ENCODE measurements around the gene CLDND1.

Gene CLDND1

DNA sequence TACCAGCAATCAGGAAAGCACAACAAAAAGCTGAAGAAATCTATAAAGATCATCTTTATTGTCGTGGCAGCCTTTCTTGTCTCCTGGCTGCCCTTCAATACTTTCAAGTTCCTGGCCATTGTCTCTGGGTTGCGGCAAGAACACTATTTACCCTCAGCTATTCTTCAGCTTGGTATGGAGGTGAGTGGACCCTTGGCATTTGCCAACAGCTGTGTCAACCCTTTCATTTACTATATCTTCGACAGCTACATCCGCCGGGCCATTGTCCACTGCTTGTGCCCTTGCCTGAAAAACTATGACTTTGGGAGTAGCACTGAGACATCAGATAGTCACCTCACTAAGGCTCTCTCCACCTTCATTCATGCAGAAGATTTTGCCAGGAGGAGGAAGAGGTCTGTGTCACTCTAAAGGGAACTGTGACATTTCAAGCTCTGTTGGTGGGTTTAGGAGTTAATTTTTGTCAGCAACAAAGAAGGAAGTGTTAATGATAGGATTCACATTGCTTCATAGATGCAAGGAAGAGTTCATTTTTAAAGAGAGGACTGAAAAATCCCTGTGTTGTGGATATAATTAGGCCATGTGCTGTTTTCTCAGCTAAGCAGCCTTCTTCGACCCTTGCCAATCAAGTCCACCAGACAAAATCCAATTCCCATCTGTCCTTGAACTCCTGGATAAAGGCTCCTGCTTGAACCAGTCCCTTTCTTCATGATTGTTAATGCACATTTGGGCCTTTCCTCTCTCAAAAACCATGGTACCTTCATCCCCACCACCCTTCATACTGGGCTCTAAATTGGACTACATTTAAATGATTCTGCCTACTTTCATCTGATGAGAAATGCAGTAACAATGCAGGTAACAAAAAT, 10.2 kb upstream of the CLDND1 start:
- H3K4me3 ChIP-seq (ENCODE audit: low read depth in 1 of 5, low read length in 5 of 5), result no peak overlapping the region
- no peak overlapping the region for H3K27ac ChIP-seq (ENCODE audit: low read depth, low read length)
- no peaks in the 10 kb centered on the region for H3K36me3 ChIP-seq (ENCODE audit: control insufficient read depth in 5 of 5, insufficient read depth in 5 of 5, low read length in 5 of 5)
- H3K4me1 ChIP-seq (ENCODE audit: control insufficient read depth in 5 of 5, insufficient read depth in 5 of 5, low read length in 5 of 5), result no peaks in the 10 kb centered on the region
- H3K9ac ChIP-seq (ENCODE audit: low read length in 5 of 5), result no peak overlapping the region
- H3K9me3 ChIP-seq (ENCODE audit: control insufficient read depth in 5 of 5, low read length in 5 of 5), result no peaks in the 10 kb centered on the region
- peaks cover 0 to 4% (median 0%) of the 10 kb centered on the region in 5 donors for H3K27me3 ChIP-seq (ENCODE audit: control insufficient read depth in 5 of 5, insufficient read depth in 4 of 5, low read length in 5 of 5)

DNA sequence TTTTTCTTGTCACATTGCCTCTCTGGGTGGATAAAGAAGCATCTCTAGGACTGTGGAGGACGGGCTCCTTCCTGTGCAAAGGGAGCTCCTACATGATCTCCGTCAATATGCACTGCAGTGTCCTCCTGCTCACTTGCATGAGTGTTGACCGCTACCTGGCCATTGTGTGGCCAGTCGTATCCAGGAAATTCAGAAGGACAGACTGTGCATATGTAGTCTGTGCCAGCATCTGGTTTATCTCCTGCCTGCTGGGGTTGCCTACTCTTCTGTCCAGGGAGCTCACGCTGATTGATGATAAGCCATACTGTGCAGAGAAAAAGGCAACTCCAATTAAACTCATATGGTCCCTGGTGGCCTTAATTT, 9.6 kb upstream of the CLDND1 start:
- H3K4me1 ChIP-seq (ENCODE audit: control insufficient read depth in 5 of 5, insufficient read depth in 5 of 5, low read length in 5 of 5), result no peaks in the 10 kb centered on the region
- no peak overlapping the region for H3K9ac ChIP-seq (ENCODE audit: low read length in 5 of 5)
- peaks cover 0 to 4% (median 0%) of the 10 kb centered on the region in 5 donors for H3K27me3 ChIP-seq (ENCODE audit: control insufficient read depth in 5 of 5, insufficient read depth in 4 of 5, low read length in 5 of 5)
- no peaks in the 10 kb centered on the region for H3K9me3 ChIP-seq (ENCODE audit: control insufficient read depth in 5 of 5, low read length in 5 of 5)
- H3K27ac ChIP-seq (ENCODE audit: low read depth, low read length), result no peak overlapping the region
- no peak overlapping the region for H3K4me3 ChIP-seq (ENCODE audit: low read depth in 1 of 5, low read length in 5 of 5)
- H3K36me3 ChIP-seq (ENCODE audit: control insufficient read depth in 5 of 5, insufficient read depth in 5 of 5, low read length in 5 of 5), result no peaks in the 10 kb centered on the region

DNA sequence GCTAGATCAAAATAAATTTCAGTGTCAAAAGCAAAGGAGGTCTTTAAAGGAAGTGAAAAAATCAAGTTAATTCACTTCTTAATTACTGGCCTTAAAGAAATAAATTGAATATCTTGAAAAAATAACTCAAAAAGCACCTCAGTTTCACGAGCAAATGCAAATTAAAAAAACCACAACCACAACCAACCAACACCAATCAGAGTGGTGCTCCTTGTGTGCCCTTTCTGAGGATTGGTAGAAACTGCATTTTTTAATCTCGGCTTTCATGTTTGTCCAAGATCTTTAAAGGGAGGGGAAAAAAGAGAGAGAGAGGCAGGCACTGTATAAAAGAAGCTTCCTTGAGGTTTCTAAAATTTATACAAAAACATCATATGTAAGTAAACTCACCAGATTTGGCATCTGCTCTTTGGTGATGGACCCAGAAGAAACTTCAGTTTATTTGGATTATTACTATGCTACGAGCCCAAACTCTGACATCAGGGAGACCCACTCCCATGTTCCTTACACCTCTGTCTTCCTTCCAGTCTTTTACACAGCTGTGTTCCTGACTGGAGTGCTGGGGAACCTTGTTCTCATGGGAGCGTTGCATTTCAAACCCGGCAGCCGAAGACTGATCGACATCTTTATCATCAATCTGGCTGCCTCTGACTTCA, 9.0 kb upstream of the CLDND1 start, which contains the start of gene GPR15:
Gene GPR15 (plus strand): TSS at position 357 of the 653 bp plus-strand sequence. CDS start 56 bp downstream, at position 413.
- Histone ChIP-seq H3K27ac (ENCODE audit: low read depth, low read length) (no peak within 1 kb of the TSS), H3K4me1 (ENCODE audit: control insufficient read depth in 5 of 5, insufficient read depth in 5 of 5, low read length in 5 of 5) (no peaks in the 10 kb centered on the region), H3K4me3 (ENCODE audit: low read depth in 1 of 5, low read length in 5 of 5) (no peak within 1 kb of the TSS), H3K9ac (ENCODE audit: low read length in 5 of 5) (no peak within 1 kb of the TSS), H3K36me3 (ENCODE audit: control insufficient read depth in 5 of 5, insufficient read depth in 5 of 5, low read length in 5 of 5) (no peaks in the 10 kb centered on the region), H3K27me3 (ENCODE audit: control insufficient read depth in 5 of 5, insufficient read depth in 4 of 5, low read length in 5 of 5) (peaks cover 0 to 4% (median 0%) of the 10 kb centered on the region in 5 donors), H3K9me3 (ENCODE audit: control insufficient read depth in 5 of 5, low read length in 5 of 5) (no peaks in the 10 kb centered on the region)

DNA sequence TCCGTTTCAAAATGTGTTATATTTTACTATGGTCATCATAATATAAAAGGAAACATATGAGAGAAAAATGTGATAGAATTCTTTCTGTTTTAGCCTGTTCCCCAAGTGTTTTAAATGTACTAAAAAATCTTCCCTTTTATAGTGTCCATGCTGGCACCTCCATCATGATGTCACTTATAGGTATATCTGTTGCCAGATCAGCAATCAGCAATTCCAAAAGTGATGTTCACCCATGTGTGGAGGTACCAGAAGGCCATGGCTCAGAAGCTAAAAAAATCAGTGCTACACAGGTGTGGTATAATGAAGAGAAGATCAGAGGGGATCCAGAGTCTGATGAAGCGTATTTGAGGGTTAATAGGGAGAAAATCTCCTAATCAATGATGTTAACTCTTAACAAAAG, 8.0 kb upstream of the CLDND1 start:
- H3K27me3 ChIP-seq (ENCODE audit: control insufficient read depth in 5 of 5, insufficient read depth in 4 of 5, low read length in 5 of 5), result peaks cover 0 to 4% (median 0%) of the 10 kb centered on the region in 5 donors
- H3K36me3 ChIP-seq (ENCODE audit: control insufficient read depth in 5 of 5, insufficient read depth in 5 of 5, low read length in 5 of 5), result no peaks in the 10 kb centered on the region
- no peaks in the 10 kb centered on the region for H3K9me3 ChIP-seq (ENCODE audit: control insufficient read depth in 5 of 5, low read length in 5 of 5)
- no peak overlapping the region for H3K9ac ChIP-seq (ENCODE audit: low read length in 5 of 5)
- no peaks in the 10 kb centered on the region for H3K4me1 ChIP-seq (ENCODE audit: control insufficient read depth in 5 of 5, insufficient read depth in 5 of 5, low read length in 5 of 5)
- H3K4me3 ChIP-seq (ENCODE audit: low read depth in 1 of 5, low read length in 5 of 5), result no peak overlapping the region
- no peak overlapping the region for H3K27ac ChIP-seq (ENCODE audit: low read depth, low read length)

DNA sequence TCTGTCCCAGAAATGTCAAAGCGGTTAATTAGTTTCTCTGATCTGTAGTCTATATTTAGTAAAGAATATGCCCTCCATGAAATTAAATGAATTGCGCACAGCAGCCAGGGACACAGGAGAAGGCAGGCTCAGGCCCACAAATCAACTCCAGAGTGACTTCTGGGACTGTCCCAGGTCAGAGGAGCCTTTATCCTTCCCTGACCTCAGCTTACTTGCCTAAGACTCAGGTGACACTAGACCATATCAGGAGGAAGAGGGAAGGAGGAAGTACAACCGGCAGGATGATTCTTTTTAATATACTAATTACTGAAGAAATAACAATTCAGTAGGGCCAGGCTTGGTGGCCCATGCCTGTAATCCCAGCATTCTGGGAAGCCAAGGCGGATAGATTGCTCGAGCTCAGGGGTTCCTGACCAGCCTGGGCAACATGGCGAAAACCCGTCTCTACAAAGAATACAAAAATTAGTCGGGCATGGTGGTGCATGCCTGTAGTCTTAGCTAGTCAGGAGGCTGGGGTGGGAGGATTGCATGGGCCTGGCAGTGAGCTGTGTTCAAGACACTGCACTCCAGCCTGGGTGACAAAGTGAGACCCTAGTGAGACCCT, 7.3 kb upstream of the CLDND1 start:
- no peak overlapping the region for H3K9ac ChIP-seq (ENCODE audit: low read length in 5 of 5)
- peaks cover 0 to 4% (median 0%) of the 10 kb centered on the region in 5 donors for H3K27me3 ChIP-seq (ENCODE audit: control insufficient read depth in 5 of 5, insufficient read depth in 4 of 5, low read length in 5 of 5)
- H3K36me3 ChIP-seq (ENCODE audit: control insufficient read depth in 5 of 5, insufficient read depth in 5 of 5, low read length in 5 of 5), result no peaks in the 10 kb centered on the region
- H3K4me3 ChIP-seq (ENCODE audit: low read depth in 1 of 5, low read length in 5 of 5), result no peak overlapping the region
- no peak overlapping the region for H3K27ac ChIP-seq (ENCODE audit: low read depth, low read length)
- no peaks in the 10 kb centered on the region for H3K9me3 ChIP-seq (ENCODE audit: control insufficient read depth in 5 of 5, low read length in 5 of 5)
- H3K4me1 ChIP-seq (ENCODE audit: control insufficient read depth in 5 of 5, insufficient read depth in 5 of 5, low read length in 5 of 5), result no peaks in the 10 kb centered on the region

DNA sequence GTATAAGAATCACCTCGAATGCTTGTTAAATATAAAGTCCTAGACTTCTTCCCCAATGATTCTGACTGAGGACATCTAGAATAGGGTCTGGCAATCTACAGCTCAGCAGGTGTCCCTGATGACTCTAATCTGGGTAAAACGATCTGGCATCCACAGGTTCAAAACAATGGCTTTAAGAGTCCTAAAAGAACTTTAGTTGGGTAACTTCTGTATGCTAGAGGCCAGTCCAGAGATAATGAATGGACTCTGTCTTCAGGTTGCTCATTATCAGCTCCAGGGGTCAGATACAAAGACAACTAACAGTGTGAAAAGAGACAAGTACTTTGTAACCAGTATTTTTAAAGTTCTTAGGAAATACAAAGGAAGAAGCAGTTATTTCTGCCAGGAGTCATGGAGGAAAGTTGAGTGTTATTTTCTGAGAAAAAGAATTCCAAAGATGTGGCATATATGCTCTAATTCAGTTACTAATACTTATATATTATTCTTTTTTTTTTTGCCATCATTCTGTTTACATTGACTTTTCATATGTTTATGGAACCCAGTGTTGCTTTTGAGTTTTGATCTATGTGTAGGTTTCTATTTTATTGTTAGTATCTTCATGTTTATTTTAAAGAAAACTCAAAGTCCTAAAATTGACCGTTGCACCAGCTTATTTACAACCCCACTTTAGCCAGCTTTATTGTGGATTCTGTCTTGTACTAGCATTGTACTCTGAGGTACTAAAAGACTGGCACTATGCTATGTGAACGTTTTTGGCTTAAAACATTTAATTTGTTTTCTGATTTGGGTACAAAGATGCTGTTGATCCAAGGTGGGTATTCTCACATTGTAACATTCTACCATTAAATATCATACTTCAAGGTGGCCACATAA, 6.0 kb upstream of the CLDND1 start:
- Histone ChIP-seq H3K9ac (ENCODE audit: low read length in 5 of 5) (no peak overlapping the region), H3K9me3 (ENCODE audit: control insufficient read depth in 5 of 5, low read length in 5 of 5) (no peaks in the 10 kb centered on the region), H3K27ac (ENCODE audit: low read depth, low read length) (no peak overlapping the region)

DNA sequence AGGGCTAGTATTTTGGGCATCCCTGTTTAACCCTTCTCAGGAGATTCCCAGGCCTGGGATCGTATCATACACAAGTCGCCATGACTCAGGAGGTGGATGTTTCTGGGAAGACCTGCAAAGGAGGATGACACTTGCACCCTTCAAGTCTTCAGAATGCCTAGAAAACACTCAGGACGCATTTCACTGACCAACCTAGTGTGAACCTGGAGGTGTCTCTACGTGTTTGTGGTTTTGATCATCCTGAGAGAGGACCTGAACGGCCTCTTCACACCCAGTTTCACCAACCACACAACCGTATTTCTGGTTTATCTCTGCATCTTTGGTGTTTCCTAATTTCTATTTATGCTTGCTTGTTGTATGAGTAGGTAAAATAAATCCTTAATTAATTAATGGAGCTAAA, 2.8 kb upstream of the CLDND1 start:
- no peak overlapping the region for H3K9ac ChIP-seq (ENCODE audit: low read length in 5 of 5)
- H3K9me3 ChIP-seq (ENCODE audit: control insufficient read depth in 5 of 5, low read length in 5 of 5), result no peaks in the 10 kb centered on the region
- H3K4me3 ChIP-seq (ENCODE audit: low read depth in 1 of 5, low read length in 5 of 5), result no peak overlapping the region
- H3K36me3 ChIP-seq (ENCODE audit: control insufficient read depth in 5 of 5, insufficient read depth in 5 of 5, low read length in 5 of 5), result no peaks in the 10 kb centered on the region
- no peak overlapping the region for H3K27ac ChIP-seq (ENCODE audit: low read depth, low read length)
- H3K4me1 ChIP-seq (ENCODE audit: control insufficient read depth in 5 of 5, insufficient read depth in 5 of 5, low read length in 5 of 5), result peaks cover 1 to 18% (median 14%) of the 10 kb centered on the region in 5 donors
- no peaks in the 10 kb centered on the region for H3K27me3 ChIP-seq (ENCODE audit: control insufficient read depth in 5 of 5, insufficient read depth in 4 of 5, low read length in 5 of 5)

More for the DNA sequence above, 6.0 kb upstream of the CLDND1 start:
- Histone ChIP-seq H3K4me3 (ENCODE audit: low read depth in 1 of 5, low read length in 5 of 5) (no peak overlapping the region), H3K27me3 (ENCODE audit: control insufficient read depth in 5 of 5, insufficient read depth in 4 of 5, low read length in 5 of 5) (peaks cover 0 to 4% (median 0%) of the 10 kb centered on the region in 5 donors), H3K4me1 (ENCODE audit: control insufficient read depth in 5 of 5, insufficient read depth in 5 of 5, low read length in 5 of 5) (no peaks in the 10 kb centered on the region), H3K36me3 (ENCODE audit: control insufficient read depth in 5 of 5, insufficient read depth in 5 of 5, low read length in 5 of 5) (no peaks in the 10 kb centered on the region)

DNA sequence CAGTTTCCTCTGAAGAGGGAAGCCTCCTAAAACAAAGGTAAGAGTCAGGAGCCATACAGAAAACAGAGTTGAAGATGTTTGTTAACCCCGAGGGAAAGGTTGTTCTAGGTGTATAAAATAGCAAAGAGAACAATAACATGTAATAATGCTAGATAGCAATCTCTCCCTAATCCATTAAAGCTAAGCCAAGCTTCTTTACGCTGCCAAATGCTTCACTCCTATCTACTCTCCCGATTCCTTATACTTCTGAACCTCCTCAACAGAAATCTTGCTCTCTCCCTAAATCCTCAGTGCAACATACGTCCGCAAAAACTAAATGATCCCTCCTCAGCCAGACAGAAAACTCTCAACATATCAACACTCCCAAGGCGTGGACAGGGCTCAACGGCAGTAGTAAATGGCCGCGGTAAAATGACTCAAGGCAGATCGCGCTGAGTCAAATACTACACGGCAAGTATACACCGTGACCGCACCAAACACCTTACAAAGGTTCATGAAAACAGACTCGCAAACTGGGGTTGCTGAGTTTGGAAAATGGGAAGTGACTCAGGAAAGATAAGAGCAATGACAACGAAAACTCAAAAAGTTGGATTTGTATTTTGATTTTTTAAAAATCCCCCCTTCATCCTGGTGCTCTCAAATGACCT, 682 bp downstream of the CLDND1 start:
- H3K9ac ChIP-seq (ENCODE audit: low read length in 5 of 5), result peak overlapping the region; percentile 82 to 92 (median 87)
- peak overlapping the region; percentile 55 to 92 (median 82) for H3K4me3 ChIP-seq (ENCODE audit: low read depth in 1 of 5, low read length in 5 of 5)
- H3K36me3 ChIP-seq (ENCODE audit: control insufficient read depth in 5 of 5, insufficient read depth in 5 of 5, low read length in 5 of 5), result peaks cover 11 to 16% (median 15%) of the 10 kb centered on the region in 5 donors
- H3K27me3 ChIP-seq (ENCODE audit: control insufficient read depth in 5 of 5, insufficient read depth in 4 of 5, low read length in 5 of 5), result no peaks in the 10 kb centered on the region
- peak overlapping the region; percentile 96 for H3K27ac ChIP-seq (ENCODE audit: low read depth, low read length)
- no peaks in the 10 kb centered on the region for H3K9me3 ChIP-seq (ENCODE audit: control insufficient read depth in 5 of 5, low read length in 5 of 5)
- peaks cover 1 to 18% (median 14%) of the 10 kb centered on the region in 5 donors for H3K4me1 ChIP-seq (ENCODE audit: control insufficient read depth in 5 of 5, insufficient read depth in 5 of 5, low read length in 5 of 5)

DNA sequence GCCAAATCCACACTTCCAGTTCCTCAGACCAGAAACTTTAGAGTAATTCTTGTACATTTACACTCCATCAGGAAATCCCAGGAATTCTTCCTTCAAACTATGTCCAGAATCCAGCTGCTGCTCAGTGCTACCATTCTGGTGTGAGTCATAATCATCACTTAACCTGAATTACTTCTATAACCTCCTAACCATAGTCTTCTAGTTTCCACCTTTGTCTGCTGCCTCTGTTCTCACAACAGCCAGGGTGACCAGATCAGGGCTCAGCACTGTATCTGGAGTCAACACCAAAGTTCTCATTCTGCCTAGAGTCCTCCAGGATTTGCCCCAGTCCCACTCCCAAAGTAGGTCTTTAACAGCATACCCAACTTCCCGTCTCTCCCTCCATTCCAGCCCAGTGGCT, 3.4 kb downstream of the CLDND1 start:
- H3K4me3 ChIP-seq (ENCODE audit: low read depth in 1 of 5, low read length in 5 of 5), result no peak overlapping the region
- peaks cover 28 to 37% (median 28%) of the 10 kb centered on the region in 5 donors for H3K36me3 ChIP-seq (ENCODE audit: control insufficient read depth in 5 of 5, insufficient read depth in 5 of 5, low read length in 5 of 5)
- H3K9me3 ChIP-seq (ENCODE audit: control insufficient read depth in 5 of 5, low read length in 5 of 5), result no peaks in the 10 kb centered on the region
- no peaks in the 10 kb centered on the region for H3K27me3 ChIP-seq (ENCODE audit: control insufficient read depth in 5 of 5, insufficient read depth in 4 of 5, low read length in 5 of 5)
- H3K27ac ChIP-seq (ENCODE audit: low read depth, low read length), result no peak overlapping the region
- H3K4me1 ChIP-seq (ENCODE audit: control insufficient read depth in 5 of 5, insufficient read depth in 5 of 5, low read length in 5 of 5), result peaks cover 1 to 18% (median 14%) of the 10 kb centered on the region in 5 donors
- H3K9ac ChIP-seq (ENCODE audit: low read length in 5 of 5), result no peak overlapping the region

Measured in subcutaneous abdominal adipose tissue (tissue), 5 donors.